Pancreas (tissue), 10 donors: Measurements from ENCODE around the gene AOPEP. TPM values are rescaled to one million over a fixed set of nuclear protein-coding genes. Genes with fewer than 3 reads are reported as not detected.

ENCODE experiments used
- ATAC-seq, 4 donors: fragments of 200-7000 bp; cut with Tn5 transposase; one replicate each; pipeline versions ENCODE4 v1.8.0 to v1.9.1; 2020; ENCODE audit warnings: mild to moderate bottlenecking in 4 of 4, moderate library complexity in 4 of 4
- DNase-seq, 6 donors: peaks; one replicate each; pipeline ENCODE4 v3.0.0-alpha.2; 2020
- FAIRE-seq: peaks from 2 replicates; lab custom pipeline; 2012; peaks lifted over from hg19 to GRCh38; lab: Jason Lieb, UNC
- H3K27ac ChIP-seq, 4 donors: fragments of 200-600 bp; sonication (generic); 1 replicate in 3 of 4; 2 replicates in 1 of 4; pipeline versions ENCODE4 v1.5.0 to v1.8.0; 2020
- H3K27me3 ChIP-seq, 4 donors: fragments of 200-600 bp; one replicate each; pipeline ENCODE4 v1.8.0; 2021
- H3K36me3 ChIP-seq, 3 donors: fragments of 200-600 bp; sonication (generic) in 1 of 3; one replicate each; pipeline versions ENCODE4 v1.5.0 to v1.8.0; 2020 to 2021
- H3K4me1 ChIP-seq, 3 donors: fragments of 200-600 bp; one replicate each; pipeline ENCODE4 v1.8.0; 2021
- H3K4me3 ChIP-seq, 4 donors: fragments of 200-600 bp; sonication (generic) in 2 of 4; one replicate each; pipeline versions ENCODE4 v1.5.0 to v1.8.0; 2020 to 2021
- H3K9me3 ChIP-seq, 4 donors: fragments of 200-600 bp; one replicate each; pipeline ENCODE4 v1.8.0; 2021
- CTCF ChIP-seq, 4 donors: fragments of 200-600 bp; sonication (generic) in 3 of 4; IDR thresholded peaks; one replicate each; pipeline versions ENCODE4 v1.5.0 to v1.8.0; 2021; ENCODE audit warnings: antibody characterized with exemption in 4 of 4
- whole genome bisulfite sequencing, 2 donors: extraction: QIAGEN DNeasy Blood & Tissue Kit; methylation state at CpG; one replicate each; pipeline ENCODE4 v1.1.7; 2013; 5-methylcytosine and 5-hydroxymethylcytosine counted together
- intact Hi-C, 3 donors: fragments of 100-400 bp; cut with DNase I; formaldehyde crosslinking; loops; one replicate each; pipeline versions ENCODE4 v1.11.1 to v1.14.2; 2022
- polyA plus RNA-seq, 2 donors: library from polyadenylated mRNA; stranded (reverse); fragments of 200-250 nt; gene quantifications; one replicate each; pipeline ENCODE4 v1.2.3, GENCODE V29; 2013
- total RNA-seq, 6 donors: library from RNA; stranded (reverse); fragmentation: NEBNext Ultra II Directional in 4 of 6; extraction: Animal tissue kit (Norgen Biotek cat#: 25700) in 4 of 6; gene quantifications; one replicate each; pipeline versions ENCODE4 v1.2.1 to v1.2.4, GENCODE V29; 2021 to 2023
- donor health status: healthy with polysubstance abuse.
- donor health status: DM: no; HTN: no; CAD: no; lungs with moderate emphysema.
- donor health status: DM: no; HTN: no; CAD: no.
- donor health status: control.
- donor health status: control.
- donor health status: Bipolar disorder and iron deficiency.
- donor health status: DM: yes; HTN: yes; CAD: no.
- donor health status: DM: no; HTN: no; CAD: no.
- donor health status: DM: no; HTN: no; CAD: no.
- donor health status: DM: yes; HTN: yes; CAD: no.

The AOPEP gene
- total and polyA plus RNA-seq, 8 donors: 50.5 to 140 (median 76.7) TPM

GRCh38 chr9:94982211-94982610 is 255.7 kb downstream of the AOPEP start:
- Histone ChIP-seq H3K4me3 (no peak overlapping the region), H3K9me3 (no peaks in the 10 kb centered on the region), H3K36me3 (no peaks in the 10 kb centered on the region), H3K27ac (no peak overlapping the region), H3K4me1 (no peaks in the 10 kb centered on the region), H3K27me3 (no peaks in the 10 kb centered on the region)
- DNase-seq (no peak), ATAC-seq (no peak), FAIRE-seq (no peak)
- whole genome bisulfite sequencing, 2 donors: 93% methylated on average over 6 of the region's 6 CpGs
- TF ChIP-seq CTCF (IDR thresholded peaks at IDR 0.05): no peak
- intact Hi-C loops: no loop called here

GRCh38 chr9:94983552-94983951 is 257.1 kb downstream of the AOPEP start:
- no peaks in the 10 kb centered on the region for H3K36me3 ChIP-seq
- H3K27ac ChIP-seq: no peak overlapping the region
- FAIRE-seq (no peak), DNase-seq (no peak), ATAC-seq (no peak)
- no peaks in the 10 kb centered on the region for H3K9me3 ChIP-seq
- no peaks in the 10 kb centered on the region for H3K27me3 ChIP-seq
- 68 to 69% methylated on average over 6 of the region's 6 CpGs for WGBS, 2 donors
- intact Hi-C loops: no loop called here
- TF ChIP-seq CTCF (IDR thresholded peaks at IDR 0.05): no peak
- H3K4me3 ChIP-seq: no peak overlapping the region
- no peaks in the 10 kb centered on the region for H3K4me1 ChIP-seq

GRCh38 chr9:94984891-94985476 is 258.5 kb downstream of the AOPEP start:
- Histone ChIP-seq H3K27ac (no peak overlapping the region), H3K4me1 (no peaks in the 10 kb centered on the region), H3K9me3 (no peaks in the 10 kb centered on the region), H3K4me3 (no peak overlapping the region), H3K27me3 (no peaks in the 10 kb centered on the region), H3K36me3 (no peaks in the 10 kb centered on the region)
- ATAC-seq (peak in 1 of 4 donors; percentile 34), FAIRE-seq (no peak), DNase-seq (no peak)
- 87 to 93% methylated on average over 9 of the region's 9 CpGs for WGBS, 2 donors
- TF ChIP-seq CTCF (IDR thresholded peaks at IDR 0.05): no peak
- intact Hi-C loops: no loop called here

- TF ChIP-seq CTCF (IDR thresholded peaks at IDR 0.05): no peak
- Histone ChIP-seq H3K9me3 (no peaks in the 10 kb centered on the region), H3K27me3 (no peaks in the 10 kb centered on the region), H3K4me1 (no peaks in the 10 kb centered on the region), H3K27ac (no peak overlapping the region), H3K36me3 (no peaks in the 10 kb centered on the region), H3K4me3 (no peak overlapping the region)
- ATAC-seq (no peak), FAIRE-seq (no peak), DNase-seq (no peak)
- intact Hi-C loops: no loop called here
- 87 to 94% methylated on average over 3 of the region's 3 CpGs for WGBS, 2 donors
These were observed 259.1 kb downstream of the AOPEP start for GRCh38 chr9:94985649-94986048.

GRCh38 chr9:94987731-94988130 is 261.2 kb downstream of the AOPEP start:
- no peaks in the 10 kb centered on the region for H3K27me3 ChIP-seq
- no peak for TF ChIP-seq CTCF (IDR thresholded peaks at IDR 0.05)
- intact Hi-C loops: no loop called here
- FAIRE-seq (no peak), DNase-seq (no peak), ATAC-seq (no peak)
- 67 to 75% methylated on average over 1 of the region's 1 CpG for WGBS, 2 donors
- no peaks in the 10 kb centered on the region for H3K36me3 ChIP-seq
- H3K27ac ChIP-seq: no peak overlapping the region
- H3K4me3 ChIP-seq: no peak overlapping the region
- H3K9me3 ChIP-seq: no peaks in the 10 kb centered on the region
- peaks cover 3 to 18% (median 8%) of the 10 kb centered on the region in 3 donors for H3K4me1 ChIP-seq
